HG03354 (cell line): Measurements from ENCODE around the gene INSYN1.
"Not testable (repeated sequence)": the region's sequence is repeated elsewhere in the genome, so short reads cannot be mapped to it uniquely, and the experiment has no call there.

Experiments
- ATAC-seq: cut with Tn5 transposase; IDR thresholded peaks from one replicate; pipeline ENCODE4 v1.9.1; 2021; ENCODE audit warnings: mild to moderate bottlenecking; ENCODE audit not compliant: unreplicated experiment, poor library complexity, severe bottlenecking

The INSYN1 gene

GRCh38 chr15:73722425-73722824 is 30.7 kb downstream of the INSYN1 start:
- no peak for ATAC-seq

GRCh38 chr15:73718694-73719093 is 34.5 kb downstream of the INSYN1 start:
- ATAC-seq = no peak

- ATAC-seq = no peak
These were observed 35.3 kb downstream of the INSYN1 start for GRCh38 chr15:73717802-73718201.

GRCh38 chr15:73717206-73717605 is 35.9 kb downstream of the INSYN1 start:
- ATAC-seq = no peak

- no peak for ATAC-seq
These were observed 36.7 kb downstream of the INSYN1 start for GRCh38 chr15:73716417-73716816.

- no peak for ATAC-seq
These were observed 37.7 kb downstream of the INSYN1 start for GRCh38 chr15:73715417-73715816.

GRCh38 chr15:73714695-73715301 is 38.4 kb downstream of the INSYN1 start:
- no peak for ATAC-seq

GRCh38 chr15:73712107-73712506 is 41.0 kb downstream of the INSYN1 start:
- no peak for ATAC-seq

GRCh38 chr15:73711526-73711925 is 41.6 kb downstream of the INSYN1 start:
- ATAC-seq = no peak

GRCh38 chr15:73710321-73710720 is 42.8 kb downstream of the INSYN1 start:
- ATAC-seq = no peak

GRCh38 chr15:73709686-73710085 is 43.5 kb downstream of the INSYN1 start:
- no peak for ATAC-seq

GRCh38 chr15:73709241-73709640 is 43.9 kb downstream of the INSYN1 start:
- no peak for ATAC-seq

- no peak for ATAC-seq
These were observed 44.5 kb downstream of the INSYN1 start for GRCh38 chr15:73708691-73709090.

- ATAC-seq = peak; percentile 66
These were observed 48.1 kb downstream of the INSYN1 start for GRCh38 chr15:73704869-73705645.

- not testable (repeated sequence) for ATAC-seq
These were observed 48.8 kb downstream of the INSYN1 start for GRCh38 chr15:73704142-73704868.

- ATAC-seq = not testable (repeated sequence)
These were observed 49.5 kb downstream of the INSYN1 start for GRCh38 chr15:73703601-73704000.

GRCh38 chr15:73702311-73703239 is 50.6 kb downstream of the INSYN1 start:
- not testable (repeated sequence) for ATAC-seq

GRCh38 chr15:73700041-73700842 is 52.9 kb downstream of the INSYN1 start:
- ATAC-seq = no peak
